ENCODE results near the gene MICAL1. TPM values are rescaled to one million over a fixed set of nuclear protein-coding genes. Genes with fewer than 3 reads are reported as not detected.

Gene MICAL1
- total and polyA plus RNA-seq, 2 of the 8 experiments (the other 6 are each of a cell fraction or from before 2014, with no cell fraction given), result 42.5 to 55.4 TPM

- no peak overlapping the region for H3K4me2 ChIP-seq (ENCODE audit: insufficient read depth in 1 of 2, low read depth in 2 of 2, low read length in 2 of 2)
- no peaks in the 10 kb centered on the region for H3K79me2 ChIP-seq (ENCODE audit: control insufficient read depth in 1 of 2, insufficient read depth in 2 of 2, low read length in 2 of 2)
- FAIRE-seq (no peak), DNase-seq (ENCODE audit: low read depth in 1 of 2, low spot score in 2 of 2) (no peak)
- H2BK5ac ChIP-seq (ENCODE audit: low read depth, low read length), result no peak overlapping the region
- H4K5ac ChIP-seq (ENCODE audit: insufficient read length, low read depth, low read length), result no peak overlapping the region
- H3K14ac ChIP-seq (ENCODE audit: insufficient read length), result no peak overlapping the region
- no peaks in the 10 kb centered on the region for H3K27me3 ChIP-seq (replicated peaks in 1 of 4; ENCODE audit: control insufficient read depth in 3 of 4, extremely low read depth in 1 of 4, insufficient read depth in 3 of 4, low read length in 3 of 4)
- no peak overlapping the region for H3K4ac ChIP-seq (replicated peaks; ENCODE audit: insufficient read length, low read depth, low read length)
- no peak overlapping the region for H3K4me3 ChIP-seq (ENCODE audit: extremely low read depth in 1 of 4, insufficient read depth in 2 of 4, low read depth in 3 of 4, low read length in 4 of 4)
- no peak overlapping the region for H2BK15ac ChIP-seq (ENCODE audit: low read length)
- no peak overlapping the region for H2BK20ac ChIP-seq (ENCODE audit: low read length)
- H3K27ac ChIP-seq (ENCODE audit: low read depth, low read length), result no peak overlapping the region
- WGBS, 2 experiments (ENCODE audit: extremely low coverage in 1 of 2, insufficient coverage in 1 of 2, insufficient read length in 1 of 2, insufficient replicate concordance in 2 of 2, low coverage in 1 of 2, low lambda C conversion rate in 2 of 2, missing lambda C conversion rate in 1 of 2), result 90% methylated on average over 16 of the region's 16 CpGs; no CpG with 5 or more reads in 1 of the 2 experiments
- H3K36me3 ChIP-seq (ENCODE audit: control insufficient read depth in 2 of 4, insufficient read depth in 4 of 4, low read length in 3 of 4), result peaks cover 5 to 34% (median 14%) of the 10 kb centered on the region in 4 experiments; a peak in 6 of 8 replicates
- no peaks in the 10 kb centered on the region; the same call in 1 of the 2 replicates for H3K23me2 ChIP-seq (ENCODE audit: low read depth, low read length)
- no peaks in the 10 kb centered on the region for H3K9me3 ChIP-seq (ENCODE audit: insufficient read depth in 2 of 2, low read depth in 1 of 2, low read length in 1 of 2)
- peak overlapping the region; percentile 45 for H4K8ac ChIP-seq (ENCODE audit: extremely low read depth, insufficient read depth, low read length)
- H3K9ac ChIP-seq (replicated peaks in 1 of 4; ENCODE audit: extremely low read depth in 1 of 4, low read depth in 3 of 4, low read length in 3 of 4), result no peak overlapping the region
- no peak overlapping the region for H4K91ac ChIP-seq (replicated peaks; ENCODE audit: insufficient read length, low read length)
- H3K18ac ChIP-seq (ENCODE audit: extremely low read depth, low read length), result no peak overlapping the region
- H2BK120ac ChIP-seq (replicated peaks; ENCODE audit: low read depth, low read length), result no peak overlapping the region
- no peak overlapping the region for H3K56ac ChIP-seq (replicated peaks; ENCODE audit: insufficient read length, low read depth, low read length)
- H2AK5ac ChIP-seq (ENCODE audit: low read depth, low read length), result no peak overlapping the region
- POLR2A ChIA-PET (ENCODE audit: partially characterized antibody), result interaction anchor here (0.7 to 7.5 kb wide), 4 partner anchors 8 to 67 kb away, joined by 3 to 85 read pairs (median 3); partner anchors contain the start of genes CD164, PPIL6 and SMPD2
- H3K4me1 ChIP-seq (replicated peaks in 1 of 4; ENCODE audit: control insufficient read depth in 3 of 4, insufficient read depth in 4 of 4, low read length in 3 of 4), result peaks cover 0 to 10% (median 5%) of the 10 kb centered on the region in 4 experiments; a peak in 5 of 7 replicates
- no peak overlapping the region for H3K23ac ChIP-seq (ENCODE audit: insufficient read length)
- H2BK12ac ChIP-seq (ENCODE audit: low read depth, low read length), result no peak overlapping the region
- no peak overlapping the region for H2AFZ ChIP-seq (ENCODE audit: low read length)
- CTCF ChIA-PET (ENCODE audit: partially characterized antibody), result interaction anchor here (0.6 to 7.5 kb wide), 3 partner anchors 7 to 826 kb away, joined by 3 to 63 read pairs (median 5); partner anchors contain the start of genes PPIL6 and SMPD2
- peaks cover 0 to 11% of the 10 kb centered on the region in 2 experiments for H4K20me1 ChIP-seq (replicated peaks in 1 of 2; ENCODE audit: control insufficient read depth in 1 of 2, insufficient read depth in 2 of 2, low read length in 2 of 2)
- no peaks in the 10 kb centered on the region for H3K79me1 ChIP-seq (ENCODE audit: low read depth, low read length)
- TF ChIP-seq E2F6 (IDR thresholded peaks at IDR 0.05), result no peak
- no peak for TF ChIP-seq JUN (IDR thresholded peaks at IDR 0.05; ENCODE audit: low read depth, low read length)
- no peak for TF ChIP-seq CEBPB (IDR thresholded peaks at IDR 0.05; ENCODE audit: low read depth, low read length)
- no peak for TF ChIP-seq CTBP2 (IDR thresholded peaks at IDR 0.05; ENCODE audit: borderline replicate concordance, insufficient read depth, insufficient read length, low read length)
- TF ChIP-seq SIRT6 (IDR thresholded peaks at IDR 0.05; ENCODE audit: low read length), result no peak
- no peak for TF ChIP-seq EZH2 (IDR thresholded peaks at IDR 0.05; ENCODE audit: low read depth, low read length, severe bottlenecking)
- no peak for TF ChIP-seq GTF2F1 (IDR thresholded peaks at IDR 0.05; ENCODE audit: borderline replicate concordance, low read depth, low read length)
- no peak for TF ChIP-seq MAX (IDR thresholded peaks at IDR 0.05)
- no peak for TF ChIP-seq ATF3 (IDR thresholded peaks at IDR 0.05; ENCODE audit: insufficient read depth, low read depth, low read length)
- no peak for TF ChIP-seq SP2 (IDR thresholded peaks at IDR 0.05; ENCODE audit: low read length)
These were observed 5.5 kb downstream of the MICAL1 start for GRCh38 chr6:109449795-109450673.

Data from H1 (cell line).